ENCODE data around the gene OS9.

OS9 gene

DNA sequence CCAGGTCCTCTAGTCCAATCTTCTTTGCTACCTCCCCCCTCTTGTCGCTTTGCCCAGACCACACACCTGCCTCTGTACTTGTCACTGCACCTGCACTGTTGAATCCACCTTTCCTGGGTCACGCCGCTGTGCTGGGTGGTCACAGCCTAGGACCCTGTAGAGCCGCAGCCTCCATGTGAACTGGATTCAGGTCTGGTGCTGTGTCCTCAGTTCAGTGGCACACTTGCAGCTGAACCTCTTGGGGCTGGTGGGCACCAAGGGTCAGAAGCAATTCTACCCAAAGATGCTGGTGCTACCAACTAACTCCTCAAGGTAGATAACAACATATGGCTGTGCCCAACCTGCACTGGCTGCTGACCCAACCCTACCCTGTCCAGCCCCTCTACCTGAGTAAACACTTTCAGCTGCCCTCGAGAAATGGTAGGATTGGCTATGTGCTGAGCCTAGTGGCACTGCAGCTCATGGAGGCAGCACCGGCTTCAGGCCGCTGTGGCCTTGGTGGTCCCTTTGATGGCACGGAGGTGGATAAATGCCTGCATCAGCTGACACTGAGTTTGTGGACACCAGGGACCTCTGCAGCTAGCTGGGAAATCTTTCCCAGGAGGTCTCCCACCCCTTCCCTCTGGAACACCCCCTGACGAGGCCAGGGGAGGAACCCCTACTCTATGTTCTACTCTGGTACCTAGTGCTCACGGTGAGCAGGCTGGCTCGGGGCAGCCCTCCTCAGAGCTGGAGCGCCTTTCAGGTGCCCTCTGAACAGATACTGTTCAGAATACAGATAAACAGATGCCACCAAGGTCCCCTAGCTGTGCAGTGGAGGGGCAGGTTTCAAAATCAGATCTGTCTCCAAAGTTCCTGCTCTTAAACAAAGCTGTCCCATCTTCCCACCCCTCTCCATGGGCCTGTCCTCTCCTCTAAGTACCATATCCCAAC lies 30.3 kb downstream of the OS9 start:
- no peak for FAIRE-seq

DNA sequence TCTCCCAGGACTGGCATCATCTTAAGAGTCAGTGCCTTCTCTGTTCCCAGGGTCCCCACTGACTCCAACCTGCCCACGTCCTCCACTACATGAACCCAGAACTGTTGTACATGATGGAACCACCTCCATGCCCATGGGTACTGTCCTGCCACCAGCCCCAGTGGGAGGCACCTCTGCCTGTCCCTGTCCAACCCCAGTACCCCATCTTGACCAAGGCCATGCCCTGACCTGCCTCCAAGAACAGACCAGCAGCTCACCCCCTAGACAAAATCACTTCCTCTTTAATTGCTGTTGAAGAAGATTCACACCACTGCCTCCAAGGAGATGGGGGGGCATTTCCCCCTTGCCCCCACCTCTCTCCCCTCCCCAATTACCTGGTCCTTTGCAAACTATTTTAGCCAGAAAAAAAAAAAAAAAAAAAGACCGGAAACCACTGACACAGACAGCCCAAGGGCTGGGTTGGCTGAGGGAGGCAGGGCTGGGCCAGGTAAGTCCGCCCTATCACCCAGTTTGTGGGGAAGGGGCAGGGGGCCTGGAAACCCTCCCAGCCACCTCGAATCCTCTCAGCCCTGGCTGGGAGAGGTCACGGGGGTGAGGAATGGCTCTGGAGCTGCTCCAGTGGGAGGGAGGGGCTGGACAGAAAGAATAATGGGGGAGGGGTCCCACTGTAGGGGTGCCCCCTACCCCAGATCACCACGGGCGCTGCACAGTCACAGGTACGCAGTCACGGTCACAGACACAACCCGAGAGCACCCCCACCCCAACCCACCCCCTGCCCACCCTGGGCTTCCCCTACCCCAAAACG lies 31.2 kb downstream of the OS9 start:
- no peak for FAIRE-seq

DNA sequence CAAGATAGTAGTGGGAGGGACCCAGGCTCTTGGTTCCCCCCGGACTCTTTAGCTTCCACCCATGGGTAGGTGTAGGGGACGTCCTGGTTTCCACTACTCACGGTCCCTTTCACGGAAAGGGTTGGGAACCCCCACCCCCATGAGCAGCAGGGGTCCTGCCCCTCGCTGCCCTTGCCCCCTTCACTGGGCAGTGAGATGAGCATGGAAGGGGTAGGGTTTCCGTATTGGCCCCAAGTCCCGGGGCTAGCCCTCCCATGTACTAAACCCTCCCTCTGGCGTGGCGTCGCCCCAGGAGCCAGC lies 31.9 kb downstream of the OS9 start:
- no peak for FAIRE-seq

DNA sequence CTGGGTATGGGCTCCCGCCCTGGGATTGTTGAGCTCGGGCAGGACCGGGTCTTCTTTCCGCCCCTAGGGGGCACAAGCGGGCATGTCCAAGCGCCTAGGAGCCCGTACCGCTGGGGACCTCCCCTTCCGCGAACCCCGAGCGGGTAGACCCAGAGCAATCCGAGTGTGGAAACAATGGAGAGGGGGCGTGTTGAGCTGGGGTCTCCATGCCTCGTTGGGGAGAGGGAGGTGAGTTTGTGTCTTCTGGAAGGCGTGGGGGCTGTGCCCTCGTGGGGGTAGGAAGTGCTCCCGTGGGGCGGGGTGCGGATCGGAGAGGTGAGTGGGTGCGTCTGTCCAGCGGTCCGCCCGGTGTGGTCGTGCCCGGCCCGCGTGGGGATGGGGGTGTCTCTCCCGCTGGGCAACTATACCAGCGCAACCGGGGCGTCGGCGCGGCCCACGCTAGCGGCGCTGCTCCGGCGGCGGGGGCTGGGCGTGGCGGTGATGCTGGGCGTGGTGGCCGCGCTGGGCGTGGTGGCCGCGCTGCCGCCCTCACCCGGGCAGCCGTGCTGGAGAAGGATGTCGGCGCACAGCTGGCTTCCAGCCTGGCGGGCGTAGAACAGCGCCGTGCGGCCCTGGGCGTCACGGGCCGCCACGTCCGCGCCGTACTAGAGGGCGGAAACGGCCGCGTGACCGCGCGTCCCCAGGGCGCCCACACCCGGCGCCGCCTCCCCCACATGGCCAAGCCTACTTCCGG lies 32.4 kb downstream of the OS9 start:
- FAIRE-seq: no peak

DNA sequence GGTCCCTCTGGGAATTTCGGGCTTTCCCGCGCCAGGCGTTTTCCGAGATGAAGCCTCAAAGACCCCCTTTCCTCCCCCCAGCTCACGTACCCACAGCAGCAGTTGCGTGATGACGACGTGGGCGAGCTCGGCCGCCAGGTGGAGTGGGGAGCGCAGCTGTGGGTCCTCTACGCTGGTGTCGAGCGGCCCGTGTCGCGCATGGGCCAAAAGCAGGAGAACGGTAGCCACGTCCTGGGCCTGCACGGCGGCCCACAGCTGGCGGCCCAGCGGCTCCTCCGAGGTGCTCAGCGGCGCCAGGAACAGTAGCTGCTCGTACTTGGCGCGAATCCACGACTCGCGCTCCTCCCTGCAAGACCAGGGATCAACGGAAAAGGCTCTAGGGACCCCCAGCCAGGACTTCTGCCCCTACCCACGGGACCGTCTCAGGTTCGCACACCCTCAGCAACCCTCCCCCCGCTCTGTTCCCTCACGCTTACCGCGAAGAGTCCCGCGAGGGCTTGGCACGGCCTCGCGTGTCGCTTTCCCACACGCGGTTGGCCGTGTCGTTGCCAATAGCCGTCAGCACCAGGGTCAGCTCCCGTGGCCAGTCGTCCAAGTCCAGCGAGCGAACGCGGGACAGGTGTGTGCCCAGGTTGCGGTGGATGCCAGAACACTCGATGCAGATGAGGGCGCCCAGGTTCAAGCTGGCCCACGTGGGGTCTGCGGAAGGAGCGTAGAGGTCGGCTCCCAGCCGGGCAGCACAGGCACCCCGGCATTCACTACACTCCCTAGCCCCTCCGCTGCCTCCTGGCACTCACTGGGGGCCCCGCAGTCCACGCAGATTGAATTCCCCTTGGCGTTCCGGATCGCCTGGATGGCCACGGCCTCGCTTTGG lies 33.2 kb downstream of the OS9 start:
- FAIRE-seq: no peak

DNA sequence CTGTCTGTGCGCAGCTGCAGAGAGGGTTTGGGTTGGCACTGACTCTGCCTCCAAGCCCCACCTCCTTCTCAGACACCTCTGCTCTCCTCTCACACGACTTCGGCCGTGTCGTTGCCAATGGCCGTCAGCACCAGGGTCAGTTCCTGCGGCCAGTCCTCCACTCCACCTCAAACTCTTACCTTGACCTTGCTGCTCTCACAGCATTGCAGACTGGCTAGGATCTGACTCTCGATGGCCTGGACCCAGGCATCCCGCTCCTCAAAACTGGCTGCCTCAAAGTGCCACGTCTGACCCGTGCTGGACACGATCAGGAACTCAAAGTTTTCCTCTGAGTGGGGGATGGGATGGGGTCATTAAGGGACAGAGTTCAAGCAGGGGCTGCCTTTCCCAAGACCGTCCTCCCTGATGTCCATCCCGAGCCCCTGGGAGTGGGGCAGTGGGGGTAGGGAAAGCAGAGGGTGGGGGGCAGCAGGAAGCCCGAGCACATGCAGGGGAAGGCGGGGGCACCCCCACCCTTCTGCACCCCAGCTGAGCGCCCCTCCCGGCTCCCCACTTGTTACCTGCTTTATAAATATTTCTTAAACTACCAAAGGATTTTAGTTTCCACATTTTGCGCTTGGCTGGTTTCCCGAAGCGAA lies 33.9 kb downstream of the OS9 start:
- no peak for FAIRE-seq

DNA sequence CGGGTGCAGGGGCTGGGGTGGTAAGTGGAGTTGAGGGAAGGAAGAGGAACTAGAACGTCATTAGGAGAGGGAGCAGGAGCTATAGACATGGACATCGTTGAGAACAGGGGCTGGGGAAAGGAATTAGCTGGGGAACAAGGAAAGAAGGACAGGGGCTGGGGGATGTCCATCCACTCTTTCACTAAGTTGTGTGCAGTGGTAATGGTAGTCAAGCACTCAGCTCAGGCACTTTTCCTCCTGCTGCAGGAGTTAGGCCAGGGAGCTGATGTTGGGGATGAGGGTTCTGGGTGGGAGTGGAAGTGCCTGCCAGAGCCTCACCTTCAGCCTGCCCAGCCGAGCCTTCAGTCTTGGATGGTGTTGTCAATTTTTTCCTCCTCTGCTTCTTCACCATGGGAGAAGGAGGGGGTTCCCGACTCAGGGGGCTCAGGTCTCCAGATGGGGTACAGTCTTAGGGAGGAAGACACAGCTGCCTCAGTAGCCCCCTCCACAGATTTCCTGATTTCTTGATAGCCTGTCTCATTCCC lies 35.5 kb downstream of the OS9 start:
- FAIRE-seq: no peak

DNA sequence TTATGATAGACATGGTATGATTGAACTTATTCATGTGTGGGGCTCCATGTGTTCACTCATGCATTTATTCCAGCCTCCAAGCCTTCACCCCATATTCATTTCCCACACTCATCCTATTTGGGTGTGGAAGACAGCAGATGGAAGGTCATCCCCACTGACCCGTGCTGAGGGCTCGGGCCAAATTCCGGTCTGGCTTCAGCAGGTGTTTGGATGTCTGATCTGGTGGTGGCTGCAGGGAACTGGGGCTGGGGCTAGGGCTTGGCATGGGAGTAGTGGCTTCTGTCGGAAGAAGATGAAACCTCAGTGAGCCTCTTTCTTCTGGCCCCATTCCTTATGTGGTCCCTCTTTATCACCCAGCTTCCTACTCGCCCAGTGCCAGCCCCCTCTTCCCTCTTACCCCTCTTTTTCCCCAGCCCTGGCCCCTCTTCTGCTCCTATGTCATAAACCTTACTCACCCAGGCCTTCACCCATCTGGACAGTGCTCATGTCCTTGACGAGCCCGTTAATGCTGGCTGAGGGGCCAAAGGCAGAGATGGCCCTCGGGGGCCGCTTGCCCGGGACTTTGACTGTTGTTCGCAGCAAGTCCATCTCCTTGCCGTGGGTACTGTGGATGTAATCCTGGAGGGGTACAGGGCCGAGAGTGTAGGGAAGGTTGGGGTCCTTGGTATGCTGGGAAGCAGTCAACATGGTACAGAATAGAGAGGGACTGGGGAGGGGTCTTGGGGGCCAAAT lies 36.6 kb downstream of the OS9 start:
- FAIRE-seq: no peak

DNA sequence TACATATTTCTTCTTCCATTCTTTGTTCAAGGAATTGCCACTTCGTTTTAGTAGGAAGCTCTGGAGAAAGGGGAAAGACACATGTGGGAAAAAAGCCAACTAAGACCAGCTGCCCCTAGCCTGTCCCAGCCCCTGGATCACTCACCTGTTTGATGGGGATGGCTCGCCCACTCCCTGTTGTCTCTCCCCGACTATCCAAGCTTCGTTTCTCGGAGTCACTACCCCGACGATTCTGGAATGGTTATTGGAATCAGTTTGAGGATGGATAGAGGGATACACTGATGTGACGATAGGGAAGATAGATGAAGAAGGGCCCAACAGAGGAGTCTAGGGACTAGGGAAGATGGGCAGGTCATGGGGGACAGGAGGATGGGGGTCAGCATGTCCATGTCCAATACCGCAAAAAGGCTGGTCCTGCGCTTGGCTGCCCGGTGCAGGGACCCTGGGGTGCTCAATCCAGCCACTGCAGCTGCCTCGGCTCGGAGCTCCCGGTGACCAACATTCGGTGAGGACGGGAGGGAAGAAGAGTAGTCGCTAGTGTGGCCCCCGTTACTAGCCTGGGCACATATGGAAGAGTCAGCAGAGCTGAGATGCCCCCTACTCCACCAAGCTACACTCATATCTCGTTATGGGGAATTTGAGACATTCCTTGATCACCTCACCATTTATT lies 37.6 kb downstream of the OS9 start:
- no peak for FAIRE-seq

DNA sequence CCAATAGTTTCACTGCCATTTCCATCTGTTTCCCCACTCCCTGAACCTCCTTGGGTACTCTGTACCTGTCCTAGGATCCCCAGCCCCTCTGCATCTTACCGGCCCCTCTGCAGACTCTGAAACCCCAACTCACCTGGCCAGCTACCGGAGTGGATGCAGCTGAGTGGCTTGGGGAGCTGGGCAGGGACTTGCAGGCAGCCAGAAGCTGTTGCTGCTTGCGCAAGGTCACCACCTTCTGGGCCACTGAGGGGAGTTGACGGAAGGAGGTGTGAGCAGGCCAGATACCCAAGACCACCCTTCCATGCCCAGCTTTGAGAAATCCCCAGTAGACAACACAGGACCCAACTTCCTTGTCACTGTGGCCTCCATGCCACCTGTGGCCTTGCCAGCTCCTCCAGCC lies 38.3 kb downstream of the OS9 start:
- FAIRE-seq: no peak

DNA sequence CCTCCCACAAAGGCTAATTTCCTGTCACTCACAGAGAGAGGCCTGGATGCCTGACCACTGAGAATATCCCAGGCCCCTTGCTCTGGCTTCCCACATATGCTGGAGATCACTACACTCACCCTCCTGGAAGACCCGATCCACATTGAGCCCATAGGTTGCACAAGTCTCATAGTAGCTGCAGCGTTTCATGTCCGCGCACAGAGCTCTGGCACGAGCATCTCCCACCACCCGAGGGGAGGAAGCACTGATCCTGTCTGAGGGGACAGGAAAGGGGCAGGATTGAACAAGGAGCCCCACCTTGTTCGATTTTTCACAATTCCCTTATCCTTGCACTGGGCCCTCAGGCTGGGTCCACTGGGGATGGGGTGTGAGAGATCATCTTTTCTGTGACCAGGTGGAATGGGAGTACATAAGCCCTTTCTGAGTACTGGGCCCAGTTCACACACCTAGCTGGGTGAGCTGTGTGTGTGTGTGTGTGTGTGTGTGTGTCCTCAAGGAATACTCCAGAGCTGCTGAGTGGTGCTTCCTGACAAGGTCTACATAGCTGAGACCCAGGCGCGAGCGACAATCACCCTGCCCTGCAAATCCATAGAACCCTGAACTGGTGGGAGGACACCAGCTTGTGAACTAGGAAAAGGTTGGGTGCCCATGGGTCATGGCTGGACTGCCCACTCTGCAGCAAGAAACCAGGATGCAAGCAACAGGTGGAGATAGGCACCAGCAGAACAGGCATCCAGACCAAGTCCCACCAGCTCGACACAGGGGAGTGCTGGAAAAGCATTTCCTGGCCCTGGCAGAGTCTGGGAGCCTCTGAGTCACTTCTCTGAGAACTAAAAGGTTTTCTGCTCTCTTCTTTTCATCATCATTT lies 39.0 kb downstream of the OS9 start:
- no peak for FAIRE-seq

DNA sequence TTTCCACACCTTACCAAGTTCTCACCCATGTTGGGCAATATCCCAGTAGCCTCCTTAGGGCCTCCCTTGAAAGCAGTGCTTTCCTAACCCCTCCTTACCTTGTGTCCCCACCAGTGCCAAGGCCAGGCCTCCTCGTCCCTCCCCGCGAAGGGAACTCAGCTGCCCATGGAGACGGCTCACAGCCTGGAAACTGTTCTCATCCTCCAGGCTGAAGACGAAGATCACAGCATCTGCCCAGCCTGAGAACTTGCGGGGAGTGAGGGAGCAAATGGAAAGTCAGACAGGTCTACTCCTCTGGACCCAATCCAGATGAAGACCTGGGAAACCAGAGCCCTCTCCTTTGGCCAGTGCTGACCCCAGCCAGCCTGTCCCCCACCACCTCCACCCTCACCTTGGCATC lies 40.0 kb downstream of the OS9 start:
- FAIRE-seq: no peak

DNA sequence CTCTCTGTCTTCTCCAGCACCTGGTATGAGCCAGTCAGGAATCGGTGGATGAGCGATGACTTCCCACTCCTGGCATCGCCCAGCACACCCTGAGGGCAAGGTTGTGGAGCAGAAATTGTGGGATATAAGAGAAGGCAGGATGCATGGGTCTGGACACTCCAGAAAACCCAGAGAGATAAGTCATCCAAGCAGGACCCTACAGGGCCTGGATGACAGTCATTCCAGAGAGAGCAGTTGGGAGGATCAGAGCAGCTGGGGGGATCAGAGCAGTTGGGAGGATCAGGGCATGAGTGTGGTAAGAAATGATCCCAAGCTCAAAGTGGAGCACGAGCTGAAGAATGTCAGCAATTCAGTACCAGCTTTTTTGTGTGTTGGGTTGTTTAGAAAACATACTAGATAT lies 40.7 kb downstream of the OS9 start:
- FAIRE-seq: no peak

DNA sequence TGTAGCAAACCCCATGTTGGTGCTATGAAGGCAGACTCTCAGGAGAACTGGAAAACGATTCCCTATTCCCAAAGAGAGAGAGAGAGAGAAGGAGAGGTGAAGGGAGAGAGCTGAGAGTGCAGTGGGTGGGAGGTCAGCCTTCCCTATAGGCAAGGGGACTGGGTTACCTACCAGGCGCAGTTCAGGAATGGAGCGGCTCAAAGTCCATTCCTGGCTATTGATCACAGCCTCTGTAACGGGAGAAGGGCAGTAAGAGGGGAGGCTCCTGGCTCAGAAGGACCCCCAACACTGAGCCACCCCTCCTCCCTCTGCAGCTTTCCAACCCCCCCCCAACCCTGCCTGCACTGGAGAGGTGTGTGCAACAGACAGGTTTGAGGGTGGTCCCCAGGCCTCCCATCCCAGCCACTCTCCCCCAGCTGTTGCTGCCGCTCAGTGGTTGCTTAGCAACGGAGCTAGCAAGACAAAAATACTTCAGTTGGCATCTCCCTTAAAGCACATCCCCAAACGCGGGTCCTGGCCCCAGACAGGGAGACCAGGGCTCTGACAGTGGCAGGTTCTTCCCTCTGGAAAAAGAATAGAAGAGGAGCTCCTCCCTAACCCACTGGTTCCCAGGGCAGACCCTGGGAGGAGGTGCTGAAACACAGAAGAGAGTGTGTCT lies 41.4 kb downstream of the OS9 start:
- no peak for FAIRE-seq

DNA sequence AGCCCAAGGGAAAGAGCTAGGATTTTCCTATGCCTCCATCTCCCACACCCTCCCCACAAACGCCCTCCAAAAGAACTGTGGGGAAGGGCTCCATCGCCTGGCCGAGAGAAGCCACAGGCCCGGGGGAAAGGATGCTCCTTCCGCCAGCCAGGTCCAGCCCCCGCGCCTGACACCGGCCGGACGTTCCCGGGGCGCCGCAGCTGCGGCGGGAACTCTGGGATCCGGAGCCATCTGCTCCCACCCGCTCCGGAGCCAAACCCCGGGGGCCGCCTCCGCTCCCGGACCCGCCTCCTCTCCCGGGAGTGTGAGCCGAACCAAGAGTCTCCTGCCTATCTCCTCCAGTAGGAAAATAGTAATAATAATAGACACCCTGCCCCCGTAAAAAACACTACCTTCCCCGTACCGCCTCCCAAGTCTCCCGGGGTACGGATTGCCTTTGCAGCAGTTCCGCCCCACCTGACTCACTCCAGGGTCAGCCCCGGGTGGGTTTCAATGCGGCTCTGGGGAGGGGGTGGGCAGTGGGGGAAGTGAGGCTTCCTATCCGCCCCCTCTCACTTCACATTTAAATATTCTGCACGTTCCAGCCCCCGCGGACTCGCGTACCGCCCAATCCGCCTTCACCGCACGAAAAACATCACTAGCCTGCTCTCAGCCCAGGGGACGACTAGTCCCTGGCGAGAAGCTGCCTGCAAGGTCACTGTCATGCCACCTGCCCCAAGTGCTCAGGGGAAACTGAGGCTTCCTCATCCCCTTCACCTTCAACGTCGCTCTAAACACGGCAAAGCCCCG lies 42.2 kb downstream of the OS9 start:
- no peak for FAIRE-seq

DNA sequence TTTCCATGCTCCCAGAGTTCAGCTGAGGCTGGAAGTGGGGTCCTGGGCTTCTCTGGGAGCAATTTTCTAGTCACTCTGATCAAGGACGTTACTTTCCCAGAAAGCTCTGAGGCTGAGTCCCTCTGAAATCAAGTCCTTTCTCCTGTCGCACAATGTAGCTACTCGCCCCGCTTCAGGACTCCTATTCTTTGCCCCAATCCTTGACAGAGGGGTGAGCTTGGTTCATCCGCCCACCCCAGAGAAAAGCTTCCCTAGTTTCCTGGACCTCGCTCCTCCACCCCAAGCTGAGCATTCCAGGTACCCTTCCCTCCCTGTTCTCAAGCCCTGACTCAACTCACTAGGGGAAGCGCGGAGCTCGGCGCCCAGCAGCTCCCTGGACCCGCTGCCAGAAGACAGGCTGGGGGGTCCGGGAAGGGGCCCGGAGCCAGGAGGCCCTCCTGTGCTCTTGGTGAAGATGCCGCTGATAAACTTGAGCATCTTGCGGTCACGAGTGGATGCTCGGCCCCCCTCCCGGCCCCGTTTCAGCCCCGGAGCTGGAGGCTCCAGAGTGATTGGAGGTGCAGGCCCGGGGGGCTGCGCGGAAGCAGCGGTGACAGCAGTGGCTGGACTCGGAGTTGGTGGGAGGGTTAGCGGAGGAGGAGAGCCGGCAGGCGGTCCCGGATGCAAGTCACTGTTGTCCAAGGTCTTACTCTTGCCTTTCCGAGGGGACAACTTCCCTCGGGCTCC lies 43.0 kb downstream of the OS9 start:
- FAIRE-seq: no peak

Measured in G401.6 (cell line).